ENCODE data around the gene NRG3.

DNA sequence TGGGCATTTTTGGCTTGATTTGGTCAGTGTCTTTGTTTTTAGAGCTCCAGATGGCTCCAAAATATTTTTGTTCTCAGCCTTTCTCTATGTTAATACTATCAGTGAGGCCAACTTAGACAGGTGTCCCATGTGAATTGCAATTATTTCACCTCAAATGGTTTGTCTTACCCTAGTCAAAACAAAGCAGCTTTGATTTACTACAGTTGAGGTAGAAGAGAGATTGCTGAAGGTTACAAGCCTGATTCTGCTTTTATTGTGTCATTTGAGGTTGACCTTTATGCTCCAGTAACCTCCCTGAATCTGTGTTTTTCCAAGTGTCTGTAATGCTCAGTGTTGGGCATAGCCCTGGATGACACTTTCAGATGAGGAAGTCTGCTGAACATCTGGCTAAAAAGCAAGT is 882.9 kb downstream of the NRG3 start:
- TF ChIP-seq, protein P1, sequence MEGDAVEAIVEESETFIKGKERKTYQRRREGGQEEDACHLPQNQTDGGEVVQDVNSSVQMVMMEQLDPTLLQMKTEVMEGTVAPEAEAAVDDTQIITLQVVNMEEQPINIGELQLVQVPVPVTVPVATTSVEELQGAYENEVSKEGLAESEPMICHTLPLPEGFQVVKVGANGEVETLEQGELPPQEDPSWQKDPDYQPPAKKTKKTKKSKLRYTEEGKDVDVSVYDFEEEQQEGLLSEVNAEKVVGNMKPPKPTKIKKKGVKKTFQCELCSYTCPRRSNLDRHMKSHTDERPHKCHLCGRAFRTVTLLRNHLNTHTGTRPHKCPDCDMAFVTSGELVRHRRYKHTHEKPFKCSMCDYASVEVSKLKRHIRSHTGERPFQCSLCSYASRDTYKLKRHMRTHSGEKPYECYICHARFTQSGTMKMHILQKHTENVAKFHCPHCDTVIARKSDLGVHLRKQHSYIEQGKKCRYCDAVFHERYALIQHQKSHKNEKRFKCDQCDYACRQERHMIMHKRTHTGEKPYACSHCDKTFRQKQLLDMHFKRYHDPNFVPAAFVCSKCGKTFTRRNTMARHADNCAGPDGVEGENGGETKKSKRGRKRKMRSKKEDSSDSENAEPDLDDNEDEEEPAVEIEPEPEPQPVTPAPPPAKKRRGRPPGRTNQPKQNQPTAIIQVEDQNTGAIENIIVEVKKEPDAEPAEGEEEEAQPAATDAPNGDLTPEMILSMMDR (IDR thresholded peaks at IDR 0.05; ENCODE audit: insufficient read depth, low read length): no peak
- TF ChIP-seq GABPA (IDR thresholded peaks at IDR 0.05; ENCODE audit: low read depth): no peak
- TF ChIP-seq POLR2AphosphoS5 (IDR thresholded peaks at IDR 0.05; ENCODE audit: low read depth): no peak
- TF ChIP-seq, protein P2, sequence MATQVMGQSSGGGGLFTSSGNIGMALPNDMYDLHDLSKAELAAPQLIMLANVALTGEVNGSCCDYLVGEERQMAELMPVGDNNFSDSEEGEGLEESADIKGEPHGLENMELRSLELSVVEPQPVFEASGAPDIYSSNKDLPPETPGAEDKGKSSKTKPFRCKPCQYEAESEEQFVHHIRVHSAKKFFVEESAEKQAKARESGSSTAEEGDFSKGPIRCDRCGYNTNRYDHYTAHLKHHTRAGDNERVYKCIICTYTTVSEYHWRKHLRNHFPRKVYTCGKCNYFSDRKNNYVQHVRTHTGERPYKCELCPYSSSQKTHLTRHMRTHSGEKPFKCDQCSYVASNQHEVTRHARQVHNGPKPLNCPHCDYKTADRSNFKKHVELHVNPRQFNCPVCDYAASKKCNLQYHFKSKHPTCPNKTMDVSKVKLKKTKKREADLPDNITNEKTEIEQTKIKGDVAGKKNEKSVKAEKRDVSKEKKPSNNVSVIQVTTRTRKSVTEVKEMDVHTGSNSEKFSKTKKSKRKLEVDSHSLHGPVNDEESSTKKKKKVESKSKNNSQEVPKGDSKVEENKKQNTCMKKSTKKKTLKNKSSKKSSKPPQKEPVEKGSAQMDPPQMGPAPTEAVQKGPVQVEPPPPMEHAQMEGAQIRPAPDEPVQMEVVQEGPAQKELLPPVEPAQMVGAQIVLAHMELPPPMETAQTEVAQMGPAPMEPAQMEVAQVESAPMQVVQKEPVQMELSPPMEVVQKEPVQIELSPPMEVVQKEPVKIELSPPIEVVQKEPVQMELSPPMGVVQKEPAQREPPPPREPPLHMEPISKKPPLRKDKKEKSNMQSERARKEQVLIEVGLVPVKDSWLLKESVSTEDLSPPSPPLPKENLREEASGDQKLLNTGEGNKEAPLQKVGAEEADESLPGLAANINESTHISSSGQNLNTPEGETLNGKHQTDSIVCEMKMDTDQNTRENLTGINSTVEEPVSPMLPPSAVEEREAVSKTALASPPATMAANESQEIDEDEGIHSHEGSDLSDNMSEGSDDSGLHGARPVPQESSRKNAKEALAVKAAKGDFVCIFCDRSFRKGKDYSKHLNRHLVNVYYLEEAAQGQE (IDR thresholded peaks at IDR 0.05; ENCODE audit: insufficient replicate concordance, low read depth): no peak
- TF ChIP-seq SPI1 (IDR thresholded peaks at IDR 0.05; ENCODE audit: borderline replicate concordance, low read depth): no peak
